Duodenal mucosa (tissue), 2 donors: ENCODE measurements around the gene IDH2.
"Not testable (repeated sequence)": the region's sequence is repeated elsewhere in the genome, so short reads cannot be mapped to it uniquely, and the experiment has no call there.

Source experiments
- H3K27ac ChIP-seq: one replicate; pipeline ENCODE4 v1.7.0; 2013; ENCODE audit warnings: low read depth, low read length
- H3K27me3 ChIP-seq, 2 donors: one replicate each; pipeline ENCODE4 v1.7.0; 2013; ENCODE audit warnings: low read length in 2 of 2, control low read depth in 1 of 2; ENCODE audit not compliant: insufficient read depth in 2 of 2, control insufficient read depth in 1 of 2
- H3K36me3 ChIP-seq, 2 donors: one replicate each; pipeline ENCODE4 v1.7.0; 2013; ENCODE audit warnings: low read length in 2 of 2, control low read depth in 1 of 2; ENCODE audit not compliant: insufficient read depth in 2 of 2, control insufficient read depth in 1 of 2
- H3K4me1 ChIP-seq, 2 donors: one replicate each; pipeline ENCODE4 v1.7.0; 2013; ENCODE audit warnings: low read length in 2 of 2, control low read depth in 1 of 2; ENCODE audit not compliant: insufficient read depth in 2 of 2, control insufficient read depth in 1 of 2
- H3K4me3 ChIP-seq, 2 donors: one replicate each; pipeline ENCODE4 v1.7.0; 2013; ENCODE audit warnings: low read length in 2 of 2, low read depth in 1 of 2
- H3K9ac ChIP-seq, 2 donors: one replicate each; pipeline ENCODE4 v1.7.0; 2013; ENCODE audit warnings: low read length in 2 of 2, low read depth in 1 of 2
- H3K9me3 ChIP-seq, 2 donors: one replicate each; pipeline ENCODE4 v1.7.0; 2013; ENCODE audit warnings: low read length in 2 of 2, control low read depth in 1 of 2; ENCODE audit not compliant: control insufficient read depth in 1 of 2

IDH2 gene

GRCh38 chr15:90075420-90076289, 26.6 kb downstream of the IDH2 start:
- Histone ChIP-seq H3K36me3 (peaks cover 24 to 59% of the 10 kb centered on the region in 2 donors), H3K27ac (peak overlapping the region; percentile 39), H3K4me1 (peaks cover 6 to 10% of the 10 kb centered on the region in 2 donors), H3K9ac (no peak overlapping the region), H3K9me3 (no peaks in the 10 kb centered on the region), H3K27me3 (no peaks in the 10 kb centered on the region), H3K4me3 (no peak overlapping the region)

DNA sequence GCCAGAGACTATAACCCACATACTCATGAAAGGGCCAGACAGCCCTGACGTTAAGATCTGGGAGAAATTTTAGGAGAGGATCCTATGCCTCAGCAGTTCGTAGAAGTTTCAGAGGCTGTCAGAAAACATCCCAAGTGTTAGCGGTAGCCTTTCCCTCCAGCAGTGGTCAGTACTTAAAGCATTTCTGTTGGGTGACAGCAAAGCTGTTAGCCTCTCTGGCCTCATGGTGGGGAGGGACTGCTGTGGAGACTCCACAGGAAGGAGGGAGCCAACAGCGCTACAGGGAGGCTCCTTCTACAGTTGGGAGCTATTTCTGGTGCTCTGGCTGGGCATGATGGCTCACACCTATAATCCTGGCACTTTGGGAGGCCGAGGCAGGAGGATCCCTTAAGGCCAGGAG, 27.4 kb downstream of the IDH2 start:
- H3K4me3 ChIP-seq: no peak overlapping the region
- no peak overlapping the region for H3K9ac ChIP-seq
- H3K27me3 ChIP-seq: no peaks in the 10 kb centered on the region
- H3K36me3 ChIP-seq: peaks cover 21 to 53% of the 10 kb centered on the region in 2 donors
- peaks cover 8 to 10% of the 10 kb centered on the region in 2 donors for H3K4me1 ChIP-seq
- H3K27ac ChIP-seq: peak overlapping the region; percentile 39
- H3K9me3 ChIP-seq: no peaks in the 10 kb centered on the region

GRCh38 chr15:90074023-90074422, 28.2 kb downstream of the IDH2 start:
- no peak overlapping the region for H3K27ac ChIP-seq
- no peaks in the 10 kb centered on the region for H3K27me3 ChIP-seq
- no peaks in the 10 kb centered on the region for H3K9me3 ChIP-seq
- peaks cover 18 to 52% of the 10 kb centered on the region in 2 donors for H3K36me3 ChIP-seq
- no peak overlapping the region for H3K9ac ChIP-seq
- no peak overlapping the region for H3K4me3 ChIP-seq
- H3K4me1 ChIP-seq: peaks cover 9 to 10% of the 10 kb centered on the region in 2 donors

- H3K4me1 ChIP-seq: peaks cover 9 to 10% of the 10 kb centered on the region in 2 donors
- H3K9me3 ChIP-seq: no peaks in the 10 kb centered on the region
- H3K27ac ChIP-seq: no peak overlapping the region
- no peak overlapping the region for H3K9ac ChIP-seq
- H3K4me3 ChIP-seq: no peak overlapping the region
- H3K27me3 ChIP-seq: no peaks in the 10 kb centered on the region
- peaks cover 22 to 49% of the 10 kb centered on the region in 2 donors for H3K36me3 ChIP-seq
These were observed 29.2 kb downstream of the IDH2 start for GRCh38 chr15:90072978-90073640.

- H3K36me3 ChIP-seq: peaks cover 26 to 52% of the 10 kb centered on the region in 2 donors
- no peaks in the 10 kb centered on the region for H3K27me3 ChIP-seq
- H3K9me3 ChIP-seq: no peaks in the 10 kb centered on the region
- no peak overlapping the region for H3K4me3 ChIP-seq
- H3K27ac ChIP-seq: no peak overlapping the region
- peaks cover 9 to 10% of the 10 kb centered on the region in 2 donors for H3K4me1 ChIP-seq
- H3K9ac ChIP-seq: no peak overlapping the region
These were observed 31.0 kb downstream of the IDH2 start for GRCh38 chr15:90071220-90071807.

- not testable (repeated sequence) for H3K27ac ChIP-seq, H3K4me3 ChIP-seq, H3K4me1 ChIP-seq, H3K9me3 ChIP-seq, H3K27me3 ChIP-seq, H3K9ac ChIP-seq
- H3K36me3 ChIP-seq: peaks cover 22 to 47% of the 10 kb centered on the region in 2 donors
These were observed 31.6 kb downstream of the IDH2 start for GRCh38 chr15:90070623-90071022.

DNA sequence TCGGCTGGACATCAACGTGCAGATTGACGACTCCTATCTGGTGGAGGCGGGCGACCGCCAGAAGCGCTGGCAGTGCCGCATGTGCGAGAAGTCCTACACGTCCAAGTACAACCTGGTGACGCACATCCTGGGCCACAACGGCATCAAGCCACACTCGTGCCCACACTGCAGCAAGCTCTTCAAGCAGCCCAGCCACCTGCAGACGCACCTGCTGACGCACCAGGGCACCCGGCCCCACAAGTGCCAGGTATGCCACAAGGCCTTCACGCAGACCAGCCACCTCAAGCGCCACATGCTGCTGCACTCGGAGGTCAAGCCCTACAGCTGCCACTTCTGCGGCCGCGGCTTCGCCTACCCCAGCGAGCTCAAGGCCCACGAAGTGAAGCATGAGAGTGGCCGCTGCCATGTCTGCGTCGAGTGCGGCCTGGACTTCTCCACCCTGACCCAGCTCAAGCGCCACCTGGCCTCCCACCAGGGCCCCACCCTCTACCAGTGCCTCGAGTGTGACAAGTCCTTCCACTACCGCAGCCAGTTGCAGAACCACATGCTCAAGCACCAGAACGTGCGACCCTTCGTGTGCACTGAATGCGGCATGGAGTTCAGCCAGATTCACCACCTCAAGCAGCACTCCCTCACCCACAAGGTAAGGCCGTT, 34.2 kb downstream of the IDH2 start:
- Histone ChIP-seq H3K9ac (no peak overlapping the region), H3K27me3 (no peaks in the 10 kb centered on the region), H3K36me3 (peaks cover 13 to 33% of the 10 kb centered on the region in 2 donors), H3K4me1 (peaks cover 13 to 21% of the 10 kb centered on the region in 2 donors), H3K4me3 (no peak overlapping the region), H3K27ac (no peak overlapping the region), H3K9me3 (no peaks in the 10 kb centered on the region)

GRCh38 chr15:90067181-90067952, 34.9 kb downstream of the IDH2 start:
- H3K27ac ChIP-seq: no peak overlapping the region

DNA sequence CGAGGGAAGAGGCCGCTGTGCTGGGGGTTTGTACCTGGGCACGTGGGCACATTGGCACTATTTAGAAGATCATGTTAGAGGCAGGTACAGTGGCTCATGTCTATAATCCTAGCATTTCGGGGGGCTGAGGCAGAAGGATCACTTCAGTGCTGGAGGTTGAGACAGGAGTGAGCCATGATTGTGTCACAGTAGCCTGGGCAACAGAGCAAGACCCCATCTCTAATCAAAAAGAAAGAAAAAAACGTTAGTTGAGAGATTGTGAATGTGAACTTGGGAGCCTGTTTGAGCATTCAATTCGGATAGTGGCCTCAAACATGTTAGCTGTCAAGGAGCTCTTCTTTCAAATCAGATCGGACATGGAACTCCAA, 36.6 kb downstream of the IDH2 start:
- Histone ChIP-seq H3K4me3 (no peak overlapping the region), H3K9ac (no peak overlapping the region), H3K9me3 (no peaks in the 10 kb centered on the region), H3K27ac (peak overlapping the region; percentile 64), H3K4me1 (peaks cover 36 to 41% of the 10 kb centered on the region in 2 donors), H3K27me3 (no peaks in the 10 kb centered on the region), H3K36me3 (peaks cover 8 to 24% of the 10 kb centered on the region in 2 donors)

More at GRCh38 chr15:90067181-90067952, 34.9 kb downstream of the IDH2 start:
- Histone ChIP-seq H3K4me3 (no peak overlapping the region), H3K27me3 (no peaks in the 10 kb centered on the region), H3K36me3 (peaks cover 8 to 26% of the 10 kb centered on the region in 2 donors), H3K4me1 (peaks cover 20 to 28% of the 10 kb centered on the region in 2 donors), H3K9me3 (no peaks in the 10 kb centered on the region), H3K9ac (no peak overlapping the region)
